Kidney capillary endothelial cell (primary cell): ENCODE results near the gene SFTPB.
"Not testable (repeated sequence)": the region's sequence is repeated elsewhere in the genome, so short reads cannot be mapped to it uniquely, and the experiment has no call there.

ENCODE experiments used
- DNase-seq: peaks from one replicate; pipeline ENCODE4 v3.0.0-alpha.2; 2018; ENCODE audit warnings: low spot score

The SFTPB gene

DNA sequence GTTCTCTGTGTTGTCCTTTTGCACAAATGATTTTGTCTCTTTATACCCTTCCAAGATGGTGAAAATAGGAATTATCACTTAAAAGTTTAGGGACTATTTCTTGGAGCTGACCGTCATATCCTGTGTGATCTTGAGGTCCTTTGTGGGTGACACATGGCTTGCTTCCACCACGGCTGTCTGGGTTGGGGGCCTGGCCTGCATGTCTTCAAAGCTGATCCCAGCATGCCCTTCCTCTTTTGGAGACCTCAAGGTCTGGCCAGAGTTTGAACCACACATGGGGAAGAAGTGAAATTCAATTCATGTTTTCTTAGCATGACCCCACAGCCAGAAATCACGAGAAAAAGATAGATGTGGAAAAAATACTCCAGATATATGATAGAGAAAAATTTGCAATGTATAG is 14.0 kb downstream of the SFTPB start:
- DNase-seq, result no peak

DNA sequence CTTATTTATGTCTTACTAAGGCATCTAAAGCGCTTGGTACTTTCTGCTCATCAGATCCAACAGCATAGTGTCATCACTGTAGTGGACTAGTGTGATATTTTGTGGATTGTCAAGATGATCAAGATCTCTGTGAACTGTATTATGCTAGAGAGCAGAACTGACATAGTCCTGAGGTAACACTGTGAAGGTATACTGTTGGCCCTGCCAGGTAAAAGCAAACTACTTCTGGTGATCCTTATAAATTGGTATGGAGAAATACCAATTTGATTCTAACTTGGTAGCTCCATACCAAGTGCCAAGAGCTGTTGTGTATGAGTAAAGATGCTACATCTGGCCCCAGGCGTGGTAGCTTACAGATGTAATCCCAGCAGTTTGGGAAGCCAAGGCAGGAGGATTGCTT is 15.9 kb downstream of the SFTPB start:
- no peak for DNase-seq

DNA sequence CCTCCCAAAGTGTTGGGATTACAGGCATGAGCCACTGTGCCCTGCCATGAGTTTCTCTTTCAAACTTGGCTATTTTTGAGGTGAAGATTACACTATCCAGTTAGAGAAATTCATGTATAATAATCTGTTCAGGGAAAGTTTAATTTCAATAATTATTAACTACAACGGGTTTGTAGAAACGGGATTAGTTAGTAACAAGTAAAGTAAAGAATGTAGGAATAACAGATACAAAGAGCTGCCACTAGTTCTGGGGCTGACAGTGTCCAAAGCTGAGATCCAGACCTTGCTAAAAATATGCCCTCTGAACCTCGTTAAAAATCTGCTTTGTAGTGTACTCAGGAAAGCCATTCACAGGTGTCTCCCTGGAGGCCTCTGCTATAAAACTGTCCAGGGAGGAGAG is 16.9 kb downstream of the SFTPB start:
- DNase-seq, result no peak

DNA sequence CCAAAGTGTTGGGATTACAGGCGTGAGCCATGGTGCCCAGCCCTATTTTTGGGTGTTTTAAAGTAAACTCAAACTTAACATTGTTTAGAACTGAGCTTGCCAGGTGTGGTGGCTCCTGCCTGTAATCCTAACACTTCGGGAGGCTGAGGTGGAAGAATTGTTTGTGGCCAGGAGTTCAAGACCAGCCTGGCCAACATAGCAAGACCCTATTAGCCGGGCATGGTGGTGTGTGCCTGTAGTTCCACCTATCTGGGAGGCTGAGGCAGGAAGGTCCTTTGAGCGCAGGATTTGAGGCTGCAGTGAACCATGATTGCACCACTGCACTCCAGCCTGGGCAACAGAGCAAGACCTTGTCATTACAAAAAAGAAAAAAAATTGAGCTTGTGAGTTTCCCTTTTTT is 17.5 kb downstream of the SFTPB start:
- no peak for DNase-seq

DNA sequence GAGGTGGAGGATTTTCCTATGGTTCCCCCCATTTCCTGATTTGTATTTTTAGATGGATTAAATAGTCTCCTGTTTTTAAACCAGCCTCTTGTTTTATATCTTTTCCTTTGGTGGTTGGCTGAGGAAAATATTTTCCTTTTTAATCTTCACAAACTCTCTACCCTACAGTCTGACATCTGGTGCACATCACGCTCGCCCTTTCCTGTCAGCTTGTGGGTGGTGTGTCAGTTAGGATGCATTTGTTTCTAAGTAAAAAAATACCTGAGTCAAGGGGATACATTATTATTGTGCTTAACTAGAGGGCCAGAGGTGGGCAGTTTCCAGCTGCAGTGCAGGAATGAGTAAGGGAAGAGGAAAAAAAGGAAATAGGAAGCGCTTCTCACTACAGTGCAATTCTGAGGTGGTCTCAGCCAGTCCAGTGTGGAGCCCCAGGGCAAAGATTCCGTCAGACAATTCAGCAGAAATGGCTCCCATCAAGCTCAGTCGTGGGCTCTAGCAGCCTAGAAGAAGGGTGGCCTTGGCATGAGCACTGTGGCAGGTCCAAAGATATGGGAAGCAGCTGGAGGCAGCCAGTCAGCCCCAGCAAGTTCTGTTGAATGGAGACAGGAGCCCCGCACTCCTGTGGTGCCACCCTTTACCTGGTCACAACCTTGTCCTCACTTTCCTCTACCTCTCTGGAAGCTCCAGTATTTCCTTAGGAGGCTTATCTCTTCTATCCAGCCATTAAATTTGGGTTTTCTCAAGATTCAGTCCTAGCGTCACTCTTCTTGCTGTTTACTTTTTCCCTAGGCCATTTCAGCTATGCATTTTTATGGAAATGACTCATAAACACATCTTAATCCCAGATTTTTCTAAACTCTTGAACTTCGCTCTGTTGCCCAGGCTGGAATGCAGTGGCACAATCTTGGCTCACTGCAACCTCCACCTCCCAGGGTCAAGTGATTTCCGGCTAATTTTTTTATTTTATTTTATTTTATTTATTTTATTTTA is 18.5 kb downstream of the SFTPB start:
- no peak for DNase-seq

DNA sequence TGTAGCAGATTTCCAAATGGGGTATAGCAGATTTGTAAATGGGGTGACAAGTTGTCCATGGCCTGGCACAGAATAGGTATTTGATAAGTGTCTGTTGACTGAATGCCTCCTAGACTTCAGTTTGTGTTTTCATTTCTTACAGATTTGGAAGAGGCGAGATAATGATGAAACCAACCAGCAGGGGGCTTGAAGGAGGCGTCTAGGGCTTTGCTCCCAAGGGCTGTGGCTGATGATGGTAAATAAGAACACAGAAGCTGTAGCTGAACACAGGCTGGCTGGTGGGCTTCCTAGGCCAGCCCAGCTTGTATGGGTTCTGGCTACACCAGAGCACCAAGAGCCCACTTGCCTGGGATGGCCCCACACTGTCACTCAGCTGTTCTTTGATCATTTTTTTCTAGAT is 19.4 kb downstream of the SFTPB start:
- peak; percentile 10 for DNase-seq

DNA sequence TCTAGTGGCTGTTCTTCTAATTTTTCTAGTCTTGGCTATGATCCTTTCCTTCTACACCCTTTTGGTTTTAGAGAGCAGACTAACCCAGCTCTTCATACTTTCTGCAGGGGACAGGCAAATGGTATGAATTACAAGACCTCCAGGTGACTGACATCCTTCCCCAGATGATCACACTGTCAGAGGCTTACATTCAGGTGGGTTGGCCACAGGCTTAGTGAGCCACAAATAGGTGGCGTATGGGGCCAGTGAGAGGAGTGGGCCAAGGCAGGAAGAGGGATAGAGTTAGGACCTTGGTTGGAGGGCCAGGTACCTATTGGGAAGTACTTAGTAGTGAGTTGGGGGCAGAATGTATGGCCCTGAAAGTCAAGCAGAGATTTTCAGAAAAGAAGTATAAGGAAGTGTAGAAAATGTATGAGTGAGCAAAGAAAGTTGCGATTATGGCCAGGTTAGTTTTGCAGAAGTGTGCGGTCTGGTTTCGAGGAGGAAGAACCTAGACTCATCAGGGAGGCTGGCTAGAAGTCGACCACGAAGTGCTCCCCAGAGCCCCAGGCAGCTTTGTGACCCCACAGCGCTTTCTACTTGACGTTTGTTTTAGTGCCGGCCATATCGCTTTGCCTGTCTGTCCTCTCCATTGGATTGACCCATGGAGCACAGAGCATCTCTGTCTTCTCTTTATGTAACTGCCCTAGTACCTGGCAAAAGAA is 20.0 kb downstream of the SFTPB start:
- DNase-seq, result no peak

DNA sequence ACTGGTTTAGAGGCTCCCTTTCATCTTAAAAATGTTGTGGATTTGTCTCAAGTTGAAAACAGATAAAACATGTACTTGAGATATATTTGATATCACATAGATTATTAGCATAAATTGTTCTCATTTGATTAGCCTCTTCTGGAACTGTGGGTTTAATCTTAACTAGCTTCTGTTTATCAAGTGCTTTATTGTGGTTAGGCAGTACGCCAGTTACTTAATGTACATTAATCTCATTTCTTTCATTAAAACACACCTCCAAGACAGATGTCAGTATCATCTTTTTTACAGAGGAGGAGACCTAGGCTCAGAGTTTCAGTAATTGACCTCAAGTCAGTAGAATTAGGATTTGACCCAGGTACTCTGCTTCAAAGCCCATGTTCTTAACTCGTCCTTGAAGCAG is 21.8 kb downstream of the SFTPB start:
- DNase-seq, result no peak

DNA sequence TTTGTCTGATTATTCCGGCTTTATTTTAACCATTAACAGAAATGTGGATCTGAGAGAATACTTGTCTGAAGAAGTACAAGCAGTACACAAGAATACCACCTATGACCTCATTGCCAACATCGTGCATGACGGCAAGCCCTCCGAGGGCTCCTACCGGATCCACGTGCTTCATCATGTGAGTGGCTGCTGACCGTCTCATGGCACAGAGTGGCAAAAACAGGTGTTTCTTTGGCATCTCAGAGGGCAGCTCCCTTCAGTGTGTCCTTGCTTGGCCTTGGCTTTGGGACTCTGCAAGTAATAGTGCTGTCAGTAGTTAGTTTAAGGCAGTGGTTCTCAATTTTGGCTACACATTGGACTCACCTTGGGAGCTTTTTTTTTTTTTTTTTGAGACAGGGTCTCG is 23.1 kb downstream of the SFTPB start:
- DNase-seq, result no peak

DNA sequence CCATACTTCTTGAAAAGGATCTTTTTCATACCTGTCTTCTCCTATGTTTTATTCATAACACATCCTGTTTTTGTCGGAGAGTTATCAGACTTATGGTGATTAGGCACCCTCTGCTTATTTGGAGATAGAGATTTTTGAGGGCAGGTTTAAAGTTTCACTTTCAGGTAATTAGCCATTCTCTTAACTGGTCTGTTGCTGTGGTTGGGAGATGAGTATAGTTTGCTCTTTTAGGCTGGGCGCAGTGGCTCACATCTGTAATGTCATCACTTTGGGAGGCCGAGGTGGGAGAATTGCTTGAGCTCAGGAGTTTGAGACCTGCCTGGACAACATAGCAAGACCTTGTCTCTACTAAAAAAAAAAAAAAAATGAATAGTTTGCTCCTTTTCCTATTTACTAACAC is 25.3 kb downstream of the SFTPB start:
- no peak for DNase-seq

DNA sequence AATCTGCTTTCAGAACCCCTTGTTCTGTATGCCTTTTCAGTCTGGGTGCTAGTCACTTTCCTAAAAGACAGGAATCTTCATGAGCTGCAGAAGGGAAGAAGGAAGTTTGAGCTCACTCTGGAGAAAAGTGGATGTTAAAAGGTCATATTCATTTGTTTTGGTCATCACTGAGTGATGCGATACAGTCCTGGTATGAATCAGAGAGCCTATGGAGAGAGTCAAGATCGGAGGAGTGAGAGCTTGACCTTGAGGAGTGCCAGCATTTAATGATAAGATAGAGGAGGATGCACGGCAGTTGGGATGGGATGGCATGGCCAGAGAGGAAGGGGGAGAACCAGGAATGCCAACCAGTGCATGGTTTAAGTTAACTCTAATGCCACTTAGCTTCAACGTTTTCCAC is 32.4 kb downstream of the SFTPB start:
- no peak for DNase-seq

DNA sequence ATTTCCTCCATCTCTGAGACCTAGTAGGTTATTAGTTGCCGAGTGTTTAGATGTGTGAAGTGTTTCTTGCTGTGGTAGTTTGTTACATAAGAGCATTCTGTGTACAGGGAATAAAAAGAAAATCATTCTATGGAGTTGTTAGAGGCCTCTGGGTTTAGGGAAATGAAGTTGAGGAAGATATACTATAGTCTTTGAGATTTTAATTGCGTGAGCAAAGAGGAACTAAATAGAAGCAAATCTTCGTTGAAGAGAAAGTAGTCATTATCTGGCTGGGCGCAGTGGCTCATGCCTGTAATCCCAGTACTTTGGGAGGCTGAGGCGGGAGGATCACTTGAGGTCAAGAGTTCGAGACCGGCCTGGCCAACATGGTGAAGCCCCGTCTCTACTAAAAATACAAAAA is 33.0 kb downstream of the SFTPB start:
- no peak for DNase-seq

DNA sequence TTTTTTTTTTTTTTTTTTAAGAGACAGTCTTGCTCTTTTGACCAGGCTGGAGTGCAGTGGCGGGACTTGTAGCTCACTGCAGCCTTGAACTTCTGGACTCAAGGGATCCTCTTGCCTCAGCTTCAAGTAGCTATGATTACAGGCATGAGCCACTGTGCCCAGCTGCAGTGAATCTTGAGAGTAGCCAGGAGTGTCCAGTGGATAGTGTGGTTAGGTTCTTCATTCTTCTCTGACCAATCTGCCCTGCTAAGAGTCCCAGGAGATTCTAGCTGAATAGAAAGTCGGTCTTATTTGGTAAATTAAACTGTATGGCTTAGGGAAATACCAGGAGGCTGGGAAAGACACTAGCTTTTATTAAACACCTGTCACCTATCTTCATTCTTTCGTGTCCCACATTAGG is 36.7 kb downstream of the SFTPB start:
- DNase-seq, result no peak

DNA sequence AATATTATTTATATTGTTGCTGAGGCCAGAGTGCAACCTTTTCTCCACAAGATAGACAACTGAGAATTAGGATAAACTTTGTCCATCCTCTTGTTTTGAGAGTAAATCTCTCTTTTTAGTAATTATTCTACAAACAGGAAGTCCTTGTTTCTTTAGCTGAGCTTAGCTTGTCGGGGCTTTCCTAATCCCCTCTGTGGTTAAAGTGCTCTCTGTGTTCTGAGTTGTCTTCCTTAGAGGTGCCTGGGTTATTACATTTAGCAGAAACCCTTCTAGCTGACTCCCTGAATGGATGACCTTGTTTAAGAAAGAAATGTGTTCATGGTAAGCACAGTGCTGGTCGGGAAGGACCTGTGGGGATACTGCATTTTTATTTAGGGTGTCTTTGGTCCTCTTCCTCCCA is 39.3 kb downstream of the SFTPB start:
- DNase-seq, result no peak

DNA sequence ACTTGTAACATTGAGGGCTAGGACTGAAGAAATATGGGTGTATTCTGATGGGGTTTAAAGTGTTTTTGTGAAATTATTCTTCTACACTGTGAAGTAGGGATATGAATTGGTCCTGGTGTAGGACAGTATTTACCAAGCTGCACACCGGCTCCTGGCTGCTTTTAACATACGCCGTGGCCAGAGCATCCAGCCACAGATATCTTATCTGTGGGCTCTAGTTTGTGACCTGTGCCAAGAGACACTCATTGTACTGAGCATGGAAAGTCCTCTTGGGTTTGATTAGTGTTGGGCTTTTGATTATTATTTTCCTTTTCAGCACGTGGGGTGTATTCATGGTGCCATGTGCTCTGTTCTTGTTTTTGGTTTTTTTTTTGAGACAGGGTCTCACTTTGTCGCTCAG is 44.0 kb downstream of the SFTPB start:
- no peak for DNase-seq

DNA sequence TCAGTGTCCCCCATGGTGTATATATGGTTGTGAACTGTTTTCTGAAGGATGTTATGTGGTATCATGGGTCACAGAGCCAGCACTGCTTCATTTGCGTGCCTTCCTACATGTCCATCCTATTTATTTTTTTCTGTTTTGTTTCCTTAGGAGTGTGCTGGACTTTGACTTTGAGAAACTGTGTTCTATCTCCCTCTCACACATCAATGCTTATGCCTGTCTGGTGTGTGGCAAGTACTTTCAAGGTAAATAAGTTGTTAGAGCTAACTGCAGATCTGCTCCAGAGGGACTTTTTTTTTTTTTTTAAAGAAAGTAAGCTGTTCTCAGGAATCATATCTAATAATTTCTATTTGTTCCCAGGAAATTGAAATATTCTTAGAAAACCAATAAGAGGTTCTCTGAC is 46.7 kb downstream of the SFTPB start:
- DNase-seq, result no peak

DNA sequence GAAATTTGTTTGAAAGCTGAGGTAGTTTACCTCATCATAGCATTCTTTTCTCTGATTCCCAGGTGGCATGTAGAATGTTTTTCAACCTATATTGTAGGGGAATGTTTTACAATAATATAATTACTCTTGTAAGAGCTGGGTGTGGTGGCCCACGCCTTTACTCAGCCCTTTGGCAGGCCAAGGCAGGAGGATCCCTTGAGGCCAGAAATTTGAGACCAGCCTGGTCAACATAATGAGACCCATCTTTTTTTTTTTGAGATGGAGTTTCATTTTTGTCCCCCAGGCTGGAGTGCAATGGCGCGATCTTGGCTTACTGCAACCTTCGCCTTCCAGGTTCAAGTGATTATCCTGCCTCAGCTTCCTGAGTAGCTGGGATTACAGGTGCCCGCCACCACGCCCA is 48.4 kb downstream of the SFTPB start:
- DNase-seq, result no peak

DNA sequence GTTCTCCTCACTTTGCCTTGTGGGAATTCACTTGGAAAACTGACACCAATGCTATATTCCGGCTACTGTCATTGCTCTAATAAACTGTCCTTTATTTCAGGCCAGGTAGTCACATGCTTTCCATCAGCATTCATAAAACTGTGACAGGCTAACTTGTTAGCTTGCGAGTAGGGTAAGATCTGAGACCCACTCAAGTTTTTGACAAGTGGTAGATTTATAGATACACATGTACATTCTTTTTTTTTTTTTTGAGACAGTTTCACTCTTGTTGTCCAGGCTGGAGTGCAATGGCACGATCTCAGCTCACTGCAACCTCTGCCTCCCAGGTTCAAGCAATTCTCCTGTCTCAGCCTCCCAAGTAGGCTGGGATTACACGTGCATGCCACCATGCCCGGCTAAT is 50.3 kb downstream of the SFTPB start:
- not testable (repeated sequence) for DNase-seq

DNA sequence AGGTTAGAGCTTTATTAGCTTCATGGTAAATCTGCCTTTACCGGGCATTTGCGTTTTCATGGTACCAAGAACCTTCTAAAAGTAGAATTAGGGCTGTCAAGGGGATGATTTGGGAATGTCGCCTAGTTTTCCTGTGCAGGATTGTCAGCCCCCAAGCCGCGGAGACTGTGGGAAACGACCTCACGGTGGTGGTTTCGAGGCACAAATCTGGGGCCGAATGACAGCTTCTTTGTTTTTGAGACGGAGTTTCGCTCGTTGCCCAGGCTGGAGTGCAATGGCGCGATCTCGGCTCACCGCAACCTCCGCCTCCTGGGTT is 52.6 kb downstream of the SFTPB start:
- no peak for DNase-seq

DNA sequence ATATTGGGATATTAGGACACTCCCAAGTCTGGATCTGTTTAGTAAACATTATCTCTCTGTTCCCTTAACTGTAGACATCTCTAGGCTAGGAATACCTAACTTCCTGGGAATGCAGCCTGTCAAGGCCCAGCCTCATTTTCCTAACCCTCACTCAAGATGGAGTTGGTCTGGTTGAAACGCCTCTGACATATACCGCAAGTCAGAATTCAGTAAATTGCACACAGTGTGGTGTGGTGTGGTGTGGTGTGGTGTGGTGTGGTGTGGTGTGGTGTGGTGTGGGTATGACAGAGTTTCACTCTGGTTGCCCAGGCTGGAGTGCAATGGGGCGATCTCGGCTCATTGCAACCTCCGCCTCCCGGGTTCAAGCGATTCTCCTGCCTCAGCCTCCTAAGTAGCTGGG is 53.2 kb downstream of the SFTPB start:
- DNase-seq, result not testable (repeated sequence)

DNA sequence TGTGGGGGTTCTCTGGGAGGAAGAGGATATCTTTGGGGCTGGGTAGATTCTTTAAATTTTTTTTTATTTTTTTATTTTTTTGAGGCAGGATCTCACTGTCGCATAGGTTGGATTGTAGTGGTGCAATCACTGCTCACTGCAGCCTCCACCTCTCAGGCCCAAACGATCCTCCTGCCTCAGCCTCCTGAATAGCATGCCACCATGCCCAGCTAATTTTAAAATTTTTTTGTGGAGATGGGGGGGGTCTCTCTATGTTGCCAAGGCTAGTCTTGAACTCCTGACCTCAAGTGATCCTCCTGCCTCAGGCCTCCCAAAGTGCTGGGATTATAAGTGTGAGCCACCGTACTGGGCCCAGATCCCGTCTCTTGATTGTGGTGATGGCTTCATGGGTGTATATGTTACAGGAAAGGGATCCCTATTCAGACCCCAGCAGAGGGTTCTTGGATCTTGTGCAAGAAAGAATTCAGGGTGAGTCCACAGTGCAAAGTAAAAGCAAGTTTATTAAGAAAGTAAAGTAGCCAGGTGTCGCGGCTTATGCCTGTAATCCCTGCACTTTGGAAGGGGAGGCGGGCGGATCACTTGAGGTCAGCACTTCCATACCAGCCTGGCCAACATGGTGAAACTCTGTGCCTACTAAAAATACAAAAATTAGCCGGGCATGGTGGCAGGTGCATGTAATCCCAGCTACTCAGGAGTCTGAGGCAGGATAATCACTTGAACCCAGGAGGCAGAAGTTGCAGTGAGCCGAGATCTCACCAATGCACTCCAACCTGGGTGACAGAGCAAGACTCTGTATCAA is 54.1 kb downstream of the SFTPB start:
- no peak for DNase-seq

DNA sequence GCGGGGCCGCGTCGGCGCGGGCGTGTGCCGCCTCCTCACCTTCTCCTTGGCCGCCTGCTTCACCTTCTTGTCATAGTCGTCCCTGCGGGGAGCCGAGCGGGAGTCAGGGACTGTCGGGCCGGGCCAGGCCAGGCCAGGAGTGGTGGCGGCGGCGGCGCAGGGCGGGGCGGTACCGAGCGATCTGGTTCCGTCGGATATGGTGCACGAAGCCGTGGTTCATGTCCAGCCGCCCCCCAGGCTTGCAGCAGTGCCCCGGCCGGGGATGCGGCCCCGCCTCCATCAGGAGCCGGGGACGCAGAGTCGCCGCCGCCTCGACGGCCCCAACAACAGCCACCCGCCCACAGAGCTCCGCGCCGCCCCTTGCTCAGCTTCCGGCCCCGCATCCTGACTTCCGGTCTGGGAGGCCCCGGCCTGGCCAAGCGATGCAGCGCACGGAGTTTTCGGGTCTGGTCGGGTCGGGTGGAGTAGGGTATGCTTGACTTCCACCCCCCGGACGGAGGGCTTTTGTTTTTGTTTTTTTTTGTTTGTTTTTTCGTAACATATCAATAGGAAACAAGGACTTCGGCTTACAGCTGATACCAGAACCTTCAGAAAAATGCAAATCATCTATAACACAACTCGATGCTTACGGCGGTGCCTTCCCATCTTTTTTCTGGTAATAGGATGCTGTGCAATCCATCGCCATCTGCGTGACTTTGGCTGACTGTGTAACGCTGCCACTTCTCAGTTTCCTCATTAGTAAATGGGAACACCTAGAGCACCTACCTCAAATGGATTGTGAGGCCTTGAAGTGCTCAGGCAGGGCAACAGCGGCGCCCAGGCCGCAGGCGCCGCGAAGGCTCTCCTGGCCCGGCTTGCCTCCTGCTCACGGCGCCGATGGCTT is 56.1 kb downstream of the SFTPB start, which contains the start of gene C2orf68:
TSS of gene C2orf68 (minus strand) at position 362 of the 883 bp plus-strand sequence. CDS start at position 280, 82 bp downstream.
- DNase-seq, result peak; percentile 84
